GM19324 (cell line): Measurements from ENCODE around the gene SCMH1.
"Not testable (repeated sequence)": the region's sequence is repeated elsewhere in the genome, so short reads cannot be mapped to it uniquely, and the experiment has no call there.

ENCODE experiments used
- ATAC-seq: cut with Tn5 transposase; IDR thresholded peaks from one replicate; pipeline ENCODE4 v1.9.1; 2021; ENCODE audit warnings: mild to moderate bottlenecking, moderate library complexity; ENCODE audit not compliant: unreplicated experiment, low FRiP score

The SCMH1 gene

GRCh38 chr1:41217441-41217840 lies 24.7 kb downstream of the SCMH1 start:
- ATAC-seq: no peak

GRCh38 chr1:41215623-41216022 lies 26.5 kb downstream of the SCMH1 start:
- ATAC-seq: no peak

GRCh38 chr1:41213341-41213740 lies 28.8 kb downstream of the SCMH1 start:
- no peak for ATAC-seq

- not testable (repeated sequence) for ATAC-seq
Observed at GRCh38 chr1:41211608-41212007, 30.5 kb downstream of the SCMH1 start.

GRCh38 chr1:41207053-41207452 lies 35.1 kb downstream of the SCMH1 start:
- ATAC-seq: not testable (repeated sequence)

GRCh38 chr1:41200728-41201127 lies 41.4 kb downstream of the SCMH1 start:
- no peak for ATAC-seq

- no peak for ATAC-seq
Observed at GRCh38 chr1:41199375-41199774, 42.7 kb downstream of the SCMH1 start.

GRCh38 chr1:41192456-41193178 lies 49.5 kb downstream of the SCMH1 start:
- no peak for ATAC-seq

GRCh38 chr1:41184446-41184845 lies 57.7 kb downstream of the SCMH1 start:
- ATAC-seq: no peak

GRCh38 chr1:41178230-41178629 lies 63.9 kb downstream of the SCMH1 start:
- ATAC-seq: not testable (repeated sequence)

- no peak for ATAC-seq
Observed at GRCh38 chr1:41175546-41175945, 66.6 kb downstream of the SCMH1 start.

GRCh38 chr1:41174170-41174569 lies 67.9 kb downstream of the SCMH1 start:
- ATAC-seq: no peak

- ATAC-seq: no peak
Observed at GRCh38 chr1:41173651-41174050, 68.5 kb downstream of the SCMH1 start.

GRCh38 chr1:41171266-41171874 lies 70.7 kb downstream of the SCMH1 start:
- no peak for ATAC-seq

GRCh38 chr1:41169799-41170180 lies 72.3 kb downstream of the SCMH1 start:
- no peak for ATAC-seq

- ATAC-seq: no peak
Observed at GRCh38 chr1:41169066-41169798, 72.9 kb downstream of the SCMH1 start.

GRCh38 chr1:41167667-41168066 lies 74.4 kb downstream of the SCMH1 start:
- no peak for ATAC-seq

GRCh38 chr1:41164727-41165126 lies 77.4 kb downstream of the SCMH1 start:
- ATAC-seq: no peak

GRCh38 chr1:41162441-41162840 lies 79.7 kb downstream of the SCMH1 start:
- no peak for ATAC-seq

GRCh38 chr1:41161846-41162245 lies 80.3 kb downstream of the SCMH1 start:
- ATAC-seq: no peak

- ATAC-seq: no peak
Observed at GRCh38 chr1:41160498-41161110, 81.5 kb downstream of the SCMH1 start.
